ENCODE measurements around the gene MAP2. TPM values are rescaled to one million over a fixed set of nuclear protein-coding genes. Genes with fewer than 3 reads are reported as not detected.

The MAP2 gene
- total RNA-seq, 2 experiments from 2014 or later: 0.16 to 0.20 TPM

- Histone ChIP-seq H3K9me3 (ENCODE audit: control insufficient read depth in 1 of 2, insufficient read depth in 1 of 2, low read length in 2 of 2) (no peaks in the 10 kb centered on the region), H3K4me3 (ENCODE audit: low read length) (no peak overlapping the region), H3K27me3 (ENCODE audit: control insufficient read depth in 1 of 2, insufficient read depth in 2 of 2, low read length in 2 of 2) (no peaks in the 10 kb centered on the region), H3K27ac (ENCODE audit: low read depth in 1 of 2, low read length in 2 of 2) (no peak overlapping the region), H3K4me1 (ENCODE audit: insufficient read depth, low read length) (no peaks in the 10 kb centered on the region), H3K36me3 (ENCODE audit: insufficient read depth, low read length) (no peaks in the 10 kb centered on the region)
- no peak overlapping the region for H3K4me3 Mint-ChIP-seq
- POLR2A ChIA-PET: no interaction called here
- CTCF ChIA-PET: no interaction called here
- no peaks in the 10 kb centered on the region for H3K36me3 Mint-ChIP-seq (ENCODE audit: low read depth)
- H3K4me1 Mint-ChIP-seq (ENCODE audit: low read depth): no peaks in the 10 kb centered on the region
- DNase-seq (no peak), ATAC-seq (ENCODE audit: poor library complexity) (no peak)
- no peaks in the 10 kb centered on the region for H3K27me3 Mint-ChIP-seq
- H3K9me3 Mint-ChIP-seq: peaks cover 5% of the 10 kb centered on the region
- intact Hi-C loops (cut with DNase I, micrococcal nuclease): no loop called here
- H3K27ac Mint-ChIP-seq: no peak overlapping the region
- TF ChIP-seq, protein P1, sequence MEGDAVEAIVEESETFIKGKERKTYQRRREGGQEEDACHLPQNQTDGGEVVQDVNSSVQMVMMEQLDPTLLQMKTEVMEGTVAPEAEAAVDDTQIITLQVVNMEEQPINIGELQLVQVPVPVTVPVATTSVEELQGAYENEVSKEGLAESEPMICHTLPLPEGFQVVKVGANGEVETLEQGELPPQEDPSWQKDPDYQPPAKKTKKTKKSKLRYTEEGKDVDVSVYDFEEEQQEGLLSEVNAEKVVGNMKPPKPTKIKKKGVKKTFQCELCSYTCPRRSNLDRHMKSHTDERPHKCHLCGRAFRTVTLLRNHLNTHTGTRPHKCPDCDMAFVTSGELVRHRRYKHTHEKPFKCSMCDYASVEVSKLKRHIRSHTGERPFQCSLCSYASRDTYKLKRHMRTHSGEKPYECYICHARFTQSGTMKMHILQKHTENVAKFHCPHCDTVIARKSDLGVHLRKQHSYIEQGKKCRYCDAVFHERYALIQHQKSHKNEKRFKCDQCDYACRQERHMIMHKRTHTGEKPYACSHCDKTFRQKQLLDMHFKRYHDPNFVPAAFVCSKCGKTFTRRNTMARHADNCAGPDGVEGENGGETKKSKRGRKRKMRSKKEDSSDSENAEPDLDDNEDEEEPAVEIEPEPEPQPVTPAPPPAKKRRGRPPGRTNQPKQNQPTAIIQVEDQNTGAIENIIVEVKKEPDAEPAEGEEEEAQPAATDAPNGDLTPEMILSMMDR (IDR thresholded peaks at IDR 0.05): no peak
These were observed 337.7 kb downstream of the MAP2 start for GRCh38 chr2:209761566-209761965.

DNA sequence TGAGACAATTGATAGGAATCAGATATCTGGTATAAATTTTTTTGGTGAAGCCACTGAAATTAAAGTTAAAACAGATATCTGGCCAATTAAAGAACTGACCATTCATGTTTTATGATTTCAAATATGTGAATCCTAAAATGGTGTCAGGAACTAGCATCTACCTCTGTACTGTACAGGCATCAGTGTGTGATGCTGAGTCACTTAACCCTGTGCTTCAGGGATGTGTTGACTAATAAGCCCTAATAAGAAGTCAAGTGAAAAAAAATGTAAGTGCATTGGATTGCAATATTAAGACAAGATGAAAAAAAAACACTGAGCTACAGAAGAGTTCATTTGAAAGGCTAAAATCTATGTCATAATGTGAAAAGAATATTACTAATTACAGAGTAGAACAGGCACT, 338.7 kb downstream of the MAP2 start:
- no peak overlapping the region for H3K4me3 Mint-ChIP-seq
- Histone ChIP-seq H3K4me3 (ENCODE audit: low read length) (no peak overlapping the region), H3K4me1 (ENCODE audit: insufficient read depth, low read length) (no peaks in the 10 kb centered on the region), H3K27ac (ENCODE audit: low read depth in 1 of 2, low read length in 2 of 2) (no peak overlapping the region), H3K36me3 (ENCODE audit: insufficient read depth, low read length) (no peaks in the 10 kb centered on the region), H3K9me3 (ENCODE audit: control insufficient read depth in 1 of 2, insufficient read depth in 1 of 2, low read length in 2 of 2) (no peaks in the 10 kb centered on the region), H3K27me3 (ENCODE audit: control insufficient read depth in 1 of 2, insufficient read depth in 2 of 2, low read length in 2 of 2) (no peaks in the 10 kb centered on the region)
- POLR2A ChIA-PET: no interaction called here
- TF ChIP-seq, protein P1 (IDR thresholded peaks at IDR 0.05): no peak
- peaks cover 5% of the 10 kb centered on the region for H3K9me3 Mint-ChIP-seq
- H3K27ac Mint-ChIP-seq: no peak overlapping the region
- H3K27me3 Mint-ChIP-seq: no peaks in the 10 kb centered on the region
- no peaks in the 10 kb centered on the region for H3K36me3 Mint-ChIP-seq (ENCODE audit: low read depth)
- no peak for ATAC-seq (ENCODE audit: poor library complexity)
- DNase-seq: no peak
- CTCF ChIA-PET: no interaction called here
- intact Hi-C loops (cut with DNase I, micrococcal nuclease): no loop called here
- H3K4me1 Mint-ChIP-seq (ENCODE audit: low read depth): no peaks in the 10 kb centered on the region

- Histone ChIP-seq H3K36me3 (ENCODE audit: insufficient read depth, low read length) (no peaks in the 10 kb centered on the region), H3K4me3 (ENCODE audit: low read length) (no peak overlapping the region), H3K4me1 (ENCODE audit: insufficient read depth, low read length) (no peaks in the 10 kb centered on the region), H3K27ac (ENCODE audit: low read depth in 1 of 2, low read length in 2 of 2) (no peak overlapping the region), H3K9me3 (ENCODE audit: control insufficient read depth in 1 of 2, insufficient read depth in 1 of 2, low read length in 2 of 2) (no peaks in the 10 kb centered on the region), H3K27me3 (ENCODE audit: control insufficient read depth in 1 of 2, insufficient read depth in 2 of 2, low read length in 2 of 2) (no peaks in the 10 kb centered on the region)
- no peak overlapping the region for H3K27ac Mint-ChIP-seq
- ChIA-PET CTCF (no interaction called here), POLR2A (no interaction called here)
- H3K4me1 Mint-ChIP-seq (ENCODE audit: low read depth): no peaks in the 10 kb centered on the region
- DNase-seq (no peak), ATAC-seq (ENCODE audit: poor library complexity) (no peak)
- intact Hi-C loops (cut with DNase I, micrococcal nuclease): no loop called here
- no peak overlapping the region for H3K4me3 Mint-ChIP-seq
- TF ChIP-seq, protein P1 (IDR thresholded peaks at IDR 0.05): no peak
- H3K9me3 Mint-ChIP-seq: peaks cover 4% of the 10 kb centered on the region
- H3K27me3 Mint-ChIP-seq: no peaks in the 10 kb centered on the region
- H3K36me3 Mint-ChIP-seq (ENCODE audit: low read depth): no peaks in the 10 kb centered on the region
These were observed 339.3 kb downstream of the MAP2 start for GRCh38 chr2:209763106-209763505.

Data from CD4-positive, alpha-beta T cell (primary cell).